ENCODE measurements around the gene NOP10. TPM values are rescaled to one million over a fixed set of nuclear protein-coding genes. Genes with fewer than 3 reads are reported as not detected.

NOP10 gene
- total RNA-seq, 1 donor from 2014 or later = 212 TPM

GRCh38 chr15:34373951-34374350, 31.0 kb upstream of the NOP10 start:
- H3K36me3 ChIP-seq = no peaks in the 10 kb centered on the region
- no peak overlapping the region for H3K4me3 ChIP-seq
- no peaks in the 10 kb centered on the region for H3K4me1 ChIP-seq
- TF ChIP-seq, protein P1, sequence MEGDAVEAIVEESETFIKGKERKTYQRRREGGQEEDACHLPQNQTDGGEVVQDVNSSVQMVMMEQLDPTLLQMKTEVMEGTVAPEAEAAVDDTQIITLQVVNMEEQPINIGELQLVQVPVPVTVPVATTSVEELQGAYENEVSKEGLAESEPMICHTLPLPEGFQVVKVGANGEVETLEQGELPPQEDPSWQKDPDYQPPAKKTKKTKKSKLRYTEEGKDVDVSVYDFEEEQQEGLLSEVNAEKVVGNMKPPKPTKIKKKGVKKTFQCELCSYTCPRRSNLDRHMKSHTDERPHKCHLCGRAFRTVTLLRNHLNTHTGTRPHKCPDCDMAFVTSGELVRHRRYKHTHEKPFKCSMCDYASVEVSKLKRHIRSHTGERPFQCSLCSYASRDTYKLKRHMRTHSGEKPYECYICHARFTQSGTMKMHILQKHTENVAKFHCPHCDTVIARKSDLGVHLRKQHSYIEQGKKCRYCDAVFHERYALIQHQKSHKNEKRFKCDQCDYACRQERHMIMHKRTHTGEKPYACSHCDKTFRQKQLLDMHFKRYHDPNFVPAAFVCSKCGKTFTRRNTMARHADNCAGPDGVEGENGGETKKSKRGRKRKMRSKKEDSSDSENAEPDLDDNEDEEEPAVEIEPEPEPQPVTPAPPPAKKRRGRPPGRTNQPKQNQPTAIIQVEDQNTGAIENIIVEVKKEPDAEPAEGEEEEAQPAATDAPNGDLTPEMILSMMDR (IDR thresholded peaks at IDR 0.05) = no peak
- H3K9me3 ChIP-seq = no peaks in the 10 kb centered on the region
- no peak overlapping the region for H3K27ac ChIP-seq
- no peaks in the 10 kb centered on the region for H3K27me3 ChIP-seq
- DNase-seq (ENCODE audit: low spot score in 2 of 2) = no peak
- intact Hi-C loops (cut with DNase I) = no loop called here

GRCh38 chr15:34370643-34371042, 27.7 kb upstream of the NOP10 start:
- H3K36me3 ChIP-seq = no peaks in the 10 kb centered on the region
- H3K9me3 ChIP-seq = no peaks in the 10 kb centered on the region
- H3K4me3 ChIP-seq = no peak overlapping the region
- TF ChIP-seq, protein P1 (IDR thresholded peaks at IDR 0.05) = no peak
- intact Hi-C loops (cut with DNase I) = no loop called here
- H3K27me3 ChIP-seq = no peaks in the 10 kb centered on the region
- DNase-seq (ENCODE audit: low spot score in 2 of 2) = no peak
- no peak overlapping the region for H3K27ac ChIP-seq
- peaks cover 3 to 6% of the 10 kb centered on the region in 2 donors for H3K4me1 ChIP-seq

DNA sequence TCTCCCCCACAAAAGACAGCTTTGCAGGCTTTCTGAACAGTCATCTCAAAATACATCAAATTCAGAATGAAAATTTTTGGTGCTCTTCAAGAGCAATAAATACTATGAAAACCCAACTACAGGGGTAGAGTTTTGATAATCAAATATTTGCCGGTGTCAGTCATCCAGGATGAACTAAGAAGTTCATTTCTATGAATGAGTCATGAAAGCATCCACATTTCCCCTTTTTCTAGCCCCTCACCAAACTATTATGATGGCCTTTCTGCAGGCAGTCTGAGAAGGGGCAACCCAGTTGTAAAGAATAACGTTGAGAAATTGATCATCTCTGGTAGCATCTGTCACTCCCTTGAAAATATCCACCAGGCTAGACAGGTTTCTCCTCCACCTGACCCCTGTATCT, 27.2 kb upstream of the NOP10 start:
- intact Hi-C loops (cut with DNase I) = no loop called here
- peaks cover 6 to 11% of the 10 kb centered on the region in 2 donors for H3K4me1 ChIP-seq
- H3K27ac ChIP-seq = no peak overlapping the region
- no peak for DNase-seq (ENCODE audit: low spot score in 2 of 2)
- TF ChIP-seq, protein P1 (IDR thresholded peaks at IDR 0.05) = no peak
- no peaks in the 10 kb centered on the region for H3K9me3 ChIP-seq
- H3K36me3 ChIP-seq = no peaks in the 10 kb centered on the region
- no peak overlapping the region for H3K4me3 ChIP-seq
- no peaks in the 10 kb centered on the region for H3K27me3 ChIP-seq

DNA sequence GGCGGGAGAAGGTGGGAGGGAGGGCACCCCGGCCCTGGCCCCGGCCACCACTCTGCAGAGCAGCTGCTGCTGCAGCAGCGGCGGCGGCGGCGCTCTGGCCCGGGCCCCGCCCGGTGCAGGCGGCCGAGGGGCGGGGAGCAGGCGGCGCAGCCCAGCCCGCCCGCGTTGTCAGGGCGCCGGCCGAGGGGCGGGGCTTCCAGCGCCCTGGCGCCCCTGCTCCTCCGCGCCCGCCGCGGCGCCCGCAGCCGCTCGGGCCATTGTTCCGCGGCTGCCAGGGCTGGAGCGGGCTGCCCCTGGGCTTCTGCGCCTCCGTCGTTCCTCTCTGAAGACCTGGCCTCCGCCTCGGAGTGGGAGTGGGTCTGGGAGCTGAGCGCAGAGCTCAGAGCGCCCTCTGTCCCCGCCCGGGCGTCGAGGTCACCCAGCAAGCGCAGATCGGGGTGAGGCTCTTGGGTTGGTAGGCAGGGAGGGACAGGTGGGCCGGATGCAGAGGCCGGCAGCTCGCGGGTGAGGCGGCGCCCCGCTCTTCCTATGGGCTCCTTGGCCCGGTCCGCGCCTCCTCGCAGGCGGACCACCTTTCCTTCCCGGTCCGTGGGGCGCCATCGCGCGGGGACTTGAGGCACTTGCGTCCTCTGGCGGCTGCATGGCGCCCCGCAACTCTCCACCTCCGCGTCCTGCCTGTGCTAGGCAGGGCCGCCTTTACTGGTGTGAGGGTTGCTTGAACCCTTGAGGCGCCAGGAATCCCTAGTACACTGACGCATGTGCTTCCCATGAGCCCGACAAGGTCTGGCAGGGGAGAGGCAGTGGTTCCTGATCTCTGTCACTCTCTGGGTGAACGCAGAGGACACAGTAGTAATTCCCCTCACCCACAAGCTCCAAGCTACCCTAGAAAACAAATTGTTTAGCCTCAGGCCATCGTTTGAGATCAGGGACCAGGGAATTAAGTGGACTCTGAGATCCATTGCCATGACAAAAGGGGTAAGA, 24.5 kb upstream of the NOP10 start, which contains the start of gene LPCAT4:
Gene LPCAT4, minus strand, starts transcription at position 96 of the 981 bp plus-strand sequence. CDS start 96 bp downstream, outside the sequence.
- H3K4me1 ChIP-seq = peaks cover 6 to 11% of the 10 kb centered on the region in 2 donors
- DNase-seq (ENCODE audit: low spot score in 2 of 2) = peak; percentile 52 to 94
- H3K4me3 ChIP-seq = peak within 1 kb of the TSS; percentile 87 to 90
- peaks cover 0 to 10% of the 10 kb centered on the region in 2 donors for H3K36me3 ChIP-seq
- H3K27ac ChIP-seq = peak within 1 kb of the TSS; percentile 91 to 95
- H3K9me3 ChIP-seq = no peaks in the 10 kb centered on the region
- TF ChIP-seq, protein P1 (IDR thresholded peaks at IDR 0.05) = peak; percentile 96 to 97 (median 97)
- intact Hi-C loops (cut with DNase I) = loop anchor here (1.0 to 2.0 kb wide), 4 partner anchors 24 to 266 kb away; partner anchors contain the start of genes EMC7, NOP10 and NUTM1
- no peaks in the 10 kb centered on the region for H3K27me3 ChIP-seq

DNA sequence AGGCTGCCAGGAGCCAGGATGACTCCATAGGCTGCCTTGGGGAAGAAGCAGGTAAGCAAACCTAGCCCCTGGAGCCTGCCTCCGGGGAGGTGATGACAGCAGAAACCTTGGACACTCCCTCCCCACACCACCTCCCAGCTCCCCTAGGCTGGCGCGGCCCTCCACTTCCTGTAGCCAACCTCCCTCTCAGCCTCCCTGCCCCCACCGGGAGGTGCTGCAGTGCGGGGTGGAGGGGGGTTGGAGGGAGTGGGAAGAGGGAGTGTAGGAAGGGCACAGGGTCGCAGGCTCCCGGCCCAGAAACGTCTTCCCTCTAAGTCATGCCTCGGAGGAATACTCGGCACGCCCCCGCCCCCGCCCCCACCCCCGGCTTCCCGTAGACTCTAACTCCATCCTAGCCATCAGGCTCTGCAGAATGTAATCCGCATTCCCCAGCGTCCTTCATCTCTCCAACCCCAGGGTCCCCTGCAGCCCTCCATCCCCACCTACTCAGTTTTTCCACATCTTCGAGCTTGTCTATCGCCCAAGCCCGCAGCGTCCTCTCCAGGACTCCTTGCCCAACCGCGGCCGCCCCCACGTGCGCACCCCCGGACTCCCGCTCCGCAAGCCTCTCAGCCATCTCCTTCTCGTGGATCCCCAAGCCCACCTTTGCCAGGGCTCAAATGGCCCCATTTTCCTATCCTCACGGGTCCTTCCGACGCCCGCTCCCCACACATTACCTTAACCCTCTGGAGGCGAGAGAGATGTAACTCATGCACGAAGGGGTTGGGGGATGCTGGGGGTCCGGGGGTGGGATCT, 23.5 kb upstream of the NOP10 start:
- TF ChIP-seq, protein P1 (IDR thresholded peaks at IDR 0.05) = no peak
- peak in 1 of 2 donors; percentile 75 for DNase-seq (ENCODE audit: low spot score in 2 of 2)
- H3K4me3 ChIP-seq = peak overlapping the region; percentile 87 to 90
- no peaks in the 10 kb centered on the region for H3K27me3 ChIP-seq
- H3K36me3 ChIP-seq = peaks cover 0 to 12% of the 10 kb centered on the region in 2 donors
- peaks cover 6 to 11% of the 10 kb centered on the region in 2 donors for H3K4me1 ChIP-seq
- no peaks in the 10 kb centered on the region for H3K9me3 ChIP-seq
- intact Hi-C loops (cut with DNase I) = loop anchor here (1.0 to 2.0 kb wide), 4 partner anchors 23 to 265 kb away; partner anchors contain the start of genes EMC7, NOP10 and NUTM1
- H3K27ac ChIP-seq = peak overlapping the region; percentile 44 to 95

Measured in ascending aorta (tissue), 2 donors.